HFFc6 (cell line): ENCODE results near the gene PIAS1. TPM values are rescaled to one million over a fixed set of nuclear protein-coding genes. Genes with fewer than 3 reads are reported as not detected.

Experiments used
- DNase-seq: peaks from one replicate; pipeline ENCODE4 v3.0.0-alpha.2; 2018
- H3K27ac Mint-ChIP-seq: 2 replicates; pipeline ENCODE4 v1.8.0; 2020; ENCODE audit warnings: mild to moderate bottlenecking, mixed read lengths
- H3K27me3 Mint-ChIP-seq: 2 replicates; pipeline ENCODE4 v1.8.0; 2021; ENCODE audit warnings: mild to moderate bottlenecking, moderate library complexity, mixed read lengths; ENCODE audit not compliant: insufficient read depth
- H3K36me3 Mint-ChIP-seq: 2 replicates; pipeline ENCODE4 v1.8.0; 2021; ENCODE audit warnings: low read depth, mixed read lengths
- H3K4me1 Mint-ChIP-seq: 2 replicates; pipeline ENCODE4 v1.8.0; 2020; ENCODE audit warnings: low read depth, mixed read lengths
- H3K4me3 Mint-ChIP-seq: 2 replicates; pipeline ENCODE4 v1.8.0; 2020; ENCODE audit warnings: mild to moderate bottlenecking, moderate library complexity, mixed read lengths
- H3K9me3 Mint-ChIP-seq: 2 replicates; pipeline ENCODE4 v1.8.0; 2020; ENCODE audit warnings: mild to moderate bottlenecking, mixed read lengths
- CTCF ChIP-seq: fragments of 200-600 bp; sonication (generic); IDR thresholded peaks from 2 replicates; pipeline ENCODE4 v1.5.0; 2021; ENCODE audit warnings: antibody characterized with exemption, mild to moderate bottlenecking
- total RNA-seq, 6 experiments: library from RNA; stranded (reverse); fragmentation: NEBNext Ultra II Directional; extraction: Animal tissue kit (Norgen Biotek cat#: 25700); gene quantifications; 2 replicates in 1 of 6; 3 replicates in 5 of 6; pipeline ENCODE4 v1.2.3, GENCODE V29; 2021

PIAS1 gene
- total RNA-seq, 6 experiments from 2014 or later = 23.7 to 31.8 (median 27.6) TPM

GRCh38 chr15:68022061-68022460, 32.1 kb upstream of the PIAS1 start:
- Mint-ChIP-seq H3K9me3 (no peaks in the 10 kb centered on the region), H3K4me3 (no peak overlapping the region), H3K27me3 (peaks cover 20% of the 10 kb centered on the region), H3K4me1 (0 out of 2 replicates have a peak, but pooled peaks cover 5% of the 10 kb centered on the region), H3K27ac (no peak overlapping the region), H3K36me3 (no peaks in the 10 kb centered on the region)
- no peak for TF ChIP-seq CTCF
- no peak for DNase-seq

- DNase-seq = no peak
- peaks cover 22% of the 10 kb centered on the region for H3K27me3 Mint-ChIP-seq
- H3K4me3 Mint-ChIP-seq = no peak overlapping the region
- H3K9me3 Mint-ChIP-seq = no peaks in the 10 kb centered on the region
- H3K27ac Mint-ChIP-seq = no peak overlapping the region
- no peaks in the 10 kb centered on the region for H3K36me3 Mint-ChIP-seq
- H3K4me1 Mint-ChIP-seq = no peaks in the 10 kb centered on the region
- no peak for TF ChIP-seq CTCF
Measured at GRCh38 chr15:68023307-68024101, 30.6 kb upstream of the PIAS1 start.

GRCh38 chr15:68025835-68026424, 28.2 kb upstream of the PIAS1 start:
- Mint-ChIP-seq H3K27me3 (peaks cover 20% of the 10 kb centered on the region), H3K9me3 (no peaks in the 10 kb centered on the region), H3K4me1 (no peaks in the 10 kb centered on the region), H3K27ac (peak overlapping the region; percentile 1; the same call in 1 of the 2 replicates), H3K4me3 (no peak overlapping the region), H3K36me3 (no peaks in the 10 kb centered on the region; the same call in 1 of the 2 replicates)
- DNase-seq = peak; percentile 16
- TF ChIP-seq CTCF = no peak

- no peaks in the 10 kb centered on the region for H3K9me3 Mint-ChIP-seq
- no peaks in the 10 kb centered on the region; the same call in 1 of the 2 replicates for H3K4me1 Mint-ChIP-seq
- H3K36me3 Mint-ChIP-seq = no peaks in the 10 kb centered on the region; the same call in 1 of the 2 replicates
- no peak overlapping the region for H3K4me3 Mint-ChIP-seq
- H3K27ac Mint-ChIP-seq = no peak overlapping the region
- peaks cover 22% of the 10 kb centered on the region for H3K27me3 Mint-ChIP-seq
- no peak for TF ChIP-seq CTCF
- no peak for DNase-seq
Measured at GRCh38 chr15:68027388-68027787, 26.7 kb upstream of the PIAS1 start.

GRCh38 chr15:68028137-68028887, 25.8 kb upstream of the PIAS1 start:
- Mint-ChIP-seq H3K4me1 (no peaks in the 10 kb centered on the region; the same call in 1 of the 2 replicates), H3K9me3 (no peaks in the 10 kb centered on the region), H3K36me3 (no peaks in the 10 kb centered on the region; the same call in 1 of the 2 replicates), H3K27me3 (peaks cover 24% of the 10 kb centered on the region), H3K27ac (no peak overlapping the region), H3K4me3 (no peak overlapping the region)
- DNase-seq = peak; percentile 19
- TF ChIP-seq CTCF = no peak
